PC-3 (cell line): ENCODE results near the gene PLCB2. TPM values are rescaled to one million over a fixed set of nuclear protein-coding genes. Genes with fewer than 3 reads are reported as not detected.

Experiments used
- ATAC-seq: fragments of 200-7000 bp; cut with Tn5 transposase; 2 replicates; pipeline ENCODE4 v1.9.1; 2020; ENCODE audit warnings: mild to moderate bottlenecking, moderate library complexity
- BruUV-seq: library from RNA; stranded (reverse); fragments of 400-500 nt; replicated peaks from 2 replicates; lab custom pipeline; 2021; lab: Mats Ljungman, UMichigan
- CTCF ChIA-PET: fragments of 300-600 bp; sonication (Branson Sonifier 250); formaldehyde crosslinking; loops from one replicate; lab custom pipeline; 2022; ENCODE audit warnings: antibody characterized with exemption; lab: Charles Lee
- POLR2A ChIA-PET: fragments of 300-600 bp; sonication (Branson Sonifier 250); formaldehyde crosslinking; loops from one replicate; lab custom pipeline; 2022; ENCODE audit warnings: antibody characterized with exemption; ENCODE audit not compliant: unreplicated experiment; lab: Charles Lee
- DNase-seq: peaks from one replicate; pipeline ENCODE4 v3.0.0-alpha.2; 2015
- H2AFZ ChIP-seq: fragments of 300-600 bp; sonication (generic); 2 replicates; pipeline ENCODE4 v1.6.0; 2016; ENCODE audit warnings: antibody characterized with exemption, low read length
- H3F3A ChIP-seq: fragments of 300-600 bp; sonication (generic); one replicate; pipeline ENCODE4 v1.6.0; 2017; ENCODE audit warnings: antibody characterized with exemption, low read length, control low read depth, mild to moderate bottlenecking; ENCODE audit not compliant: unreplicated experiment
- H3K27ac ChIP-seq: fragments of 300-600 bp; sonication (generic); 2 replicates; pipeline ENCODE4 v1.5.1; 2016; ENCODE audit warnings: mild to moderate bottlenecking, low read length
- H3K27me3 ChIP-seq: fragments of 300-600 bp; sonication (generic); 2 replicates; pipeline ENCODE4 v1.6.1; 2016; ENCODE audit warnings: low read length, mixed read lengths
- H3K36me3 ChIP-seq: fragments of 300-600 bp; sonication (generic); 2 replicates; pipeline ENCODE4 v1.6.1; 2016; ENCODE audit warnings: low read depth, mixed run types, low read length, mixed read lengths
- H3K4me1 ChIP-seq: fragments of 300-600 bp; sonication (generic); 2 replicates; pipeline ENCODE4 v1.5.1; 2016; ENCODE audit warnings: low read length; ENCODE audit not compliant: insufficient read depth
- H3K4me2 ChIP-seq: fragments of 300-600 bp; sonication (generic); 2 replicates; pipeline ENCODE4 v1.6.0; 2016; ENCODE audit warnings: low read length
- H3K4me3 ChIP-seq: fragments of 300-600 bp; sonication (generic); 2 replicates; pipeline ENCODE4 v1.5.1; 2016; ENCODE audit warnings: mild to moderate bottlenecking, low read length, mixed read lengths
- H3K79me2 ChIP-seq: fragments of 300-600 bp; sonication (generic); 2 replicates; pipeline ENCODE4 v1.6.1; 2017; ENCODE audit warnings: low read length, mixed read lengths
- H3K9ac ChIP-seq: fragments of 300-600 bp; sonication (generic); 2 replicates; pipeline ENCODE4 v1.6.0; 2016; ENCODE audit warnings: mild to moderate bottlenecking, low read length
- H3K9me2 ChIP-seq: fragments of 300-600 bp; sonication (generic); replicated peaks from 2 replicates; pipeline ENCODE4 v1.6.1; 2016; ENCODE audit warnings: mixed run types, low read length, mixed read lengths
- H3K9me3 ChIP-seq: fragments of 300-600 bp; sonication (generic); 2 replicates; pipeline ENCODE4 v1.6.1; 2016; ENCODE audit warnings: low read length, mixed read lengths
- H4K20me1 ChIP-seq: fragments of 300-600 bp; sonication (generic); 2 replicates; pipeline ENCODE4 v1.6.1; 2016; ENCODE audit warnings: low read length, mixed read lengths
- EZH2 ChIP-seq: fragments of 300-600 bp; sonication (generic); IDR thresholded peaks from one replicate; pipeline ENCODE4 v1.6.1; 2017; ENCODE audit warnings: antibody characterized with exemption, mild to moderate bottlenecking, low read length; ENCODE audit not compliant: unreplicated experiment
- EZH2phosphoT487 ChIP-seq: fragments of 300-600 bp; sonication (generic); IDR thresholded peaks from 2 replicates; pipeline ENCODE4 v1.6.1; 2018; ENCODE audit warnings: mild to moderate bottlenecking, antibody characterized with exemption, low read length, borderline replicate concordance
- intact Hi-C: fragments of 100-400 bp; cut with micrococcal nuclease; formaldehyde crosslinking; loops from 2 replicates; pipeline ENCODE4 v1.9.0; 2023
- total RNA-seq: library from RNA; depleted of rRNA; stranded (reverse); fragments of >200 nt; gene quantifications from 2 replicates; pipeline ENCODE4 v1.2.3, GENCODE V29; 2014
- TF ChIP-seq, protein P1 (sequence below): fragments of 300-600 bp; sonication (generic); conservative IDR thresholded peaks from 2 replicates; pipeline ENCODE4 v1.5.1; 2017; ENCODE audit warnings: antibody characterized with exemption, low read depth, mild to moderate bottlenecking, low read length

Gene PLCB2
- total RNA-seq, 1 experiment from 2014 or later: 3.2 TPM

DNA sequence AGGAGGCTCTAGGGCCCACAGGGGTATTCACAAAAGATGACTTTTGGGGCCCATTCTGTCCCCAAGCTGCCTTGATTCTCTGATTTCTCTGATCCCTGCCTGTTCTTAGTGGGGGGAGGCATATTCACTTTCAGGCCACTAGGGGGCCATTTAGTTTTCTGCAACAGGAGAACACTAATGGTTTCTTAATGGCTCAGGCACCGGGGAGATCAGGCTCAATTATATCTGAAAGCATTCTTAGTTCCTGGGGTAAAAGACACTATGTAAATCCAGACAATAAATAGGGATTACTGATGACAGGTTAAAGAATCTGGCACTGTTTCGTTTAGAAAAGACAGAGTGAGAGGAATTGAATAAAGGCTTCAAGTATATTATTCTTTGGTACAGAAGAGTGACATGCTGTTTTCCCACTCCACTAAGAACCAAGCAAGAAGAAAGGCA lies 13.2 kb upstream of the PLCB2 start:
- Histone ChIP-seq H3K9me2 (no peaks in the 10 kb centered on the region), H3K4me2 (no peak overlapping the region), H3F3A (no peaks in the 10 kb centered on the region), H4K20me1 (peaks cover 11% of the 10 kb centered on the region; the same call in 1 of the 2 replicates), H3K4me3 (no peak overlapping the region), H3K27ac (no peak overlapping the region), H3K79me2 (peaks cover 18% of the 10 kb centered on the region), H3K27me3 (no peaks in the 10 kb centered on the region), H2AFZ (no peak overlapping the region), H3K4me1 (peaks cover 12% of the 10 kb centered on the region), H3K9ac (no peak overlapping the region), H3K36me3 (no peaks in the 10 kb centered on the region), H3K9me3 (no peaks in the 10 kb centered on the region)
- ATAC-seq (peak; percentile 23; the same call in 1 of the 2 replicates), DNase-seq (peak; percentile 79)
- POLR2A ChIA-PET: no interaction called here
- TF ChIP-seq, protein P1, sequence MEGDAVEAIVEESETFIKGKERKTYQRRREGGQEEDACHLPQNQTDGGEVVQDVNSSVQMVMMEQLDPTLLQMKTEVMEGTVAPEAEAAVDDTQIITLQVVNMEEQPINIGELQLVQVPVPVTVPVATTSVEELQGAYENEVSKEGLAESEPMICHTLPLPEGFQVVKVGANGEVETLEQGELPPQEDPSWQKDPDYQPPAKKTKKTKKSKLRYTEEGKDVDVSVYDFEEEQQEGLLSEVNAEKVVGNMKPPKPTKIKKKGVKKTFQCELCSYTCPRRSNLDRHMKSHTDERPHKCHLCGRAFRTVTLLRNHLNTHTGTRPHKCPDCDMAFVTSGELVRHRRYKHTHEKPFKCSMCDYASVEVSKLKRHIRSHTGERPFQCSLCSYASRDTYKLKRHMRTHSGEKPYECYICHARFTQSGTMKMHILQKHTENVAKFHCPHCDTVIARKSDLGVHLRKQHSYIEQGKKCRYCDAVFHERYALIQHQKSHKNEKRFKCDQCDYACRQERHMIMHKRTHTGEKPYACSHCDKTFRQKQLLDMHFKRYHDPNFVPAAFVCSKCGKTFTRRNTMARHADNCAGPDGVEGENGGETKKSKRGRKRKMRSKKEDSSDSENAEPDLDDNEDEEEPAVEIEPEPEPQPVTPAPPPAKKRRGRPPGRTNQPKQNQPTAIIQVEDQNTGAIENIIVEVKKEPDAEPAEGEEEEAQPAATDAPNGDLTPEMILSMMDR: peak; percentile 90
- no peak for TF ChIP-seq EZH2
- no TSS peak for BruUV-seq
- CTCF ChIA-PET: interaction anchor here (0.6 kb wide), 1 partner anchor 55 kb away, joined by 3 read pairs; no protein-coding TSS in a partner anchor
- intact Hi-C loops: loop anchor here (1.0 kb wide), 3 partner anchors 17 to 100 kb away; no protein-coding TSS in a partner anchor

DNA sequence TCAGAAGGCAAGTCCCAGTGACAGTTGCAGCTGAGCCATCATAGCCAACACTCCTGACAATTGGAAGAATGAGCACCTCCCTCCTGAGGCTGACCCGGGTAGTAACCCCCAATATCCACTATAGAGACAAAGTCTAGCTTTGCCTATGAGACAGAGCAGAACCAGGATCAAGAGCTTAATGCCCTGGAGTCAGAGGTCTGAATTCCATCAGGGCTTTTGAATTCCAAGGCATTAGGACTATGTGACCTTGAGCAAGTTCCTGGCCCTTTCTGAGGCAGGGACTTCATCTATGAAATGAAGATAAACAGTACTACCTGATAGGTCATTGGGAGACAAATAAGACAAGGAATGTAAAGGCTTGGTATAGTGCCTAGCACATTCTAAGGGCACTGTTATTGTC lies 12.7 kb upstream of the PLCB2 start:
- Histone ChIP-seq H4K20me1 (peaks cover 6% of the 10 kb centered on the region; the same call in 1 of the 2 replicates), H3K4me1 (peaks cover 7% of the 10 kb centered on the region), H3K4me2 (no peak overlapping the region), H3K79me2 (peaks cover 12% of the 10 kb centered on the region), H3K36me3 (no peaks in the 10 kb centered on the region), H3K9ac (no peak overlapping the region), H3K9me2 (no peaks in the 10 kb centered on the region), H3F3A (no peaks in the 10 kb centered on the region), H2AFZ (no peak overlapping the region), H3K27ac (no peak overlapping the region), H3K4me3 (no peak overlapping the region), H3K27me3 (no peaks in the 10 kb centered on the region), H3K9me3 (no peaks in the 10 kb centered on the region)
- POLR2A ChIA-PET: no interaction called here
- ATAC-seq: no peak
- BruUV-seq: no TSS peak
- CTCF ChIA-PET: interaction anchor here (0.5 to 0.6 kb wide), 2 partner anchors 56 to 103 kb away, joined by 3 read pairs; no protein-coding TSS in a partner anchor
- TF ChIP-seq, protein P1: no peak
- no peak for TF ChIP-seq EZH2
- TF ChIP-seq EZH2phosphoT487: no peak
- intact Hi-C loops: no loop called here
- DNase-seq: no peak

DNA sequence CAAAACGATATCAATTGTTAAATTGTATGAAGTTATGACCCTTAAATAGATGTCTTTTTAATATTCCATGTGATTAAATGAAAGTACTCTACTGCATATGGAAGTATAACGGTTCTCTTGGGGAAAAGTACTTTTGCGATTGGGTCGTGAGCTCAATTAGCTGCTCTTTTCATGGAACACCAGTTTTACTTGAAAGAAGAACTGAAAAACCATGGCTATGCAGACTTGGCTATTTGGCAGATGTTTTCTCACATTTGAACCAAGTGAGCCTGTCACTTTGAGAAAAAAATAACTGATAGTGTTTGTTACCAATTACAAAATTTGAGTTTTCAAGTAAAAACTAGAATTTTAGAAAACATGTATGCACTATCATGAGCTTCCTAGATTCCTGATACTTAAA lies 9.8 kb upstream of the PLCB2 start:
- no peaks in the 10 kb centered on the region for H3K79me2 ChIP-seq
- H3K9me3 ChIP-seq: no peaks in the 10 kb centered on the region
- H2AFZ ChIP-seq: no peak overlapping the region
- no peak for ATAC-seq
- POLR2A ChIA-PET: no interaction called here
- H3K27me3 ChIP-seq: no peaks in the 10 kb centered on the region
- no peaks in the 10 kb centered on the region for H3F3A ChIP-seq
- intact Hi-C loops: no loop called here
- no peak for DNase-seq
- H3K27ac ChIP-seq: no peak overlapping the region
- H4K20me1 ChIP-seq: no peaks in the 10 kb centered on the region
- no peak overlapping the region for H3K4me3 ChIP-seq
- BruUV-seq: no TSS peak
- H3K9me2 ChIP-seq: no peaks in the 10 kb centered on the region
- CTCF ChIA-PET: no interaction called here
- H3K4me1 ChIP-seq: peaks cover 7% of the 10 kb centered on the region; the same call in 1 of the 2 replicates
- H3K4me2 ChIP-seq: no peak overlapping the region
- H3K36me3 ChIP-seq: no peaks in the 10 kb centered on the region
- no peak overlapping the region for H3K9ac ChIP-seq
- TF ChIP-seq, protein P1: no peak
- no peak for TF ChIP-seq EZH2
- no peak for TF ChIP-seq EZH2phosphoT487
